Measurements from ENCODE around the gene EGFR. TPM values are rescaled to one million over a fixed set of nuclear protein-coding genes. Genes with fewer than 3 reads are reported as not detected.
"Not testable (repeated sequence)": the region's sequence is repeated elsewhere in the genome, so short reads cannot be mapped to it uniquely, and the experiment has no call there.

The EGFR gene
- polyA plus RNA-seq, 1 of the 3 experiments (the other 2 are of a cell fraction): 37.6 TPM

GRCh38 chr7:55165176-55165861 lies 146.5 kb downstream of the EGFR start (continued):
- TF ChIP-seq GATA2 (CRISPR knock-in tag; IDR thresholded peaks at IDR 0.05) (no peak), YY1 (IDR thresholded peaks at IDR 0.05; ENCODE audit: low read depth) (no peak)

- CTCF ChIA-PET: interaction anchor here (1.2 to 1.3 kb wide), 2 partner anchors 22 to 88 kb away, joined by 3 to 8 read pairs; no protein-coding TSS in a partner anchor
- H3F3A ChIP-seq (replicated peaks; ENCODE audit: insufficient read depth); DNase-seq; H3K27me3 ChIP-seq (ENCODE audit: insufficient read depth); H3K4me3 ChIP-seq (ENCODE audit: low read depth in 2 of 2, low read length in 1 of 2); H3K27ac ChIP-seq (ENCODE audit: low read depth in 2 of 2, low read length in 1 of 2); H3K4me1 ChIP-seq (ENCODE audit: control insufficient read depth in 1 of 2, insufficient read depth in 2 of 2, low read depth in 1 of 2, low read length in 1 of 2); POLR2A ChIA-PET; H3K4me2 ChIP-seq; H3K9me2 ChIP-seq; H3K9ac ChIP-seq; H4K20me1 ChIP-seq (ENCODE audit: insufficient read depth); H2AFZ ChIP-seq (ENCODE audit: low read depth); H3K9me3 ChIP-seq: not testable (repeated sequence)
- Histone ChIP-seq H3K36me3 (replicated peaks in 1 of 2; ENCODE audit: control insufficient read depth in 1 of 2, insufficient read depth in 2 of 2, low read length in 1 of 2) (peaks cover 50 to 79% of the 10 kb centered on the region in 2 experiments), H3K79me2 (ENCODE audit: insufficient read depth) (peaks cover 20% of the 10 kb centered on the region)
- 78% methylated on average over 4 of the region's 4 CpGs for WGBS (ENCODE audit: low lambda C conversion rate)
Observed at GRCh38 chr7:55167296-55167695, 148.5 kb downstream of the EGFR start.

- 90% methylated on average over 11 of the region's 11 CpGs for WGBS (ENCODE audit: low lambda C conversion rate)
- no peak overlapping the region for H3K4me3 ChIP-seq (ENCODE audit: low read depth in 2 of 2, low read length in 1 of 2)
Observed at GRCh38 chr7:55170335-55171069, 151.7 kb downstream of the EGFR start.

More at GRCh38 chr7:55170335-55171069, 151.7 kb downstream of the EGFR start:
- CTCF ChIA-PET: interaction anchor here (1.0 to 3.5 kb wide), 2 partner anchors 85 to 382 kb away, joined by 3 to 16 read pairs; no protein-coding TSS in a partner anchor
- POLR2A ChIA-PET: no interaction called here
- H3K27ac ChIP-seq (ENCODE audit: low read depth in 2 of 2, low read length in 1 of 2): no peak overlapping the region
- H3K9me2 ChIP-seq: no peaks in the 10 kb centered on the region
- H2AFZ ChIP-seq (ENCODE audit: low read depth): no peak overlapping the region
- DNase-seq: no peak
- H4K20me1 ChIP-seq (ENCODE audit: insufficient read depth): peaks cover 9% of the 10 kb centered on the region; the same call in 1 of the 2 replicates
- H3K79me2 ChIP-seq (ENCODE audit: insufficient read depth): peaks cover 10% of the 10 kb centered on the region
- H3K27me3 ChIP-seq (ENCODE audit: insufficient read depth): no peaks in the 10 kb centered on the region
- TF ChIP-seq RXRA (IDR thresholded peaks at IDR 0.05; ENCODE audit: borderline replicate concordance, low read depth) (no peak), TCF12 (IDR thresholded peaks at IDR 0.05) (no peak), REST (IDR thresholded peaks at IDR 0.05; ENCODE audit: low read depth, low read length) (no peak), CHD2 (IDR thresholded peaks at IDR 0.05; ENCODE audit: low read length, partially characterized antibody) (no peak)
- H3K36me3 ChIP-seq (replicated peaks in 1 of 2; ENCODE audit: control insufficient read depth in 1 of 2, insufficient read depth in 2 of 2, low read length in 1 of 2): peaks cover 62 to 80% of the 10 kb centered on the region in 2 experiments
- no peaks in the 10 kb centered on the region for H3K9me3 ChIP-seq
- no peak overlapping the region for H3K4me2 ChIP-seq
- no peak overlapping the region for H3K9ac ChIP-seq
- H3F3A ChIP-seq (replicated peaks; ENCODE audit: insufficient read depth): no peaks in the 10 kb centered on the region
- H3K4me1 ChIP-seq (ENCODE audit: control insufficient read depth in 1 of 2, insufficient read depth in 2 of 2, low read depth in 1 of 2, low read length in 1 of 2): no peaks in the 10 kb centered on the region; a peak in 1 of 4 replicates

All from SK-N-SH (cell line).